H1 (cell line): ENCODE results near the gene TMEM253. TPM values are rescaled to one million over a fixed set of nuclear protein-coding genes. Genes with fewer than 3 reads are reported as not detected.

Experiments used
- CTCF ChIA-PET: fragments of 300-600 bp; sonication (Branson Sonifier 250); formaldehyde crosslinking; loops from one replicate; lab custom pipeline; 2021; ENCODE audit not compliant: partially characterized antibody; lab: Charles Lee
- POLR2A ChIA-PET: fragments of 300-600 bp; sonication (Branson Sonifier 250); formaldehyde crosslinking; loops from one replicate; lab custom pipeline; 2021; ENCODE audit warnings: inconsistent platforms; ENCODE audit not compliant: partially characterized antibody; lab: Charles Lee
- DNase-seq, 2 experiments: peaks; one replicate each; pipeline versions ENCODE4 v3.0.0 to v3.0.0-alpha.2; 2010 to 2022; ENCODE audit warnings: low spot score in 2 of 2, low read depth in 1 of 2, mixed read lengths in 1 of 2
- FAIRE-seq: peaks from 2 replicates; lab custom pipeline; 2011; peaks lifted over from hg19 to GRCh38; lab: Jason Lieb, UNC
- H2AFZ ChIP-seq: 2 replicates; pipeline ENCODE4 v1.8.1; 2012; ENCODE audit warnings: low read length, inconsistent platforms
- H2AK5ac ChIP-seq: 2 replicates; pipeline ENCODE4 v1.6.1; 2013; ENCODE audit warnings: low read depth, low read length
- H2BK120ac ChIP-seq: replicated peaks from 2 replicates; pipeline ENCODE3; 2013; ENCODE audit warnings: low read depth, low read length, inconsistent platforms
- H2BK12ac ChIP-seq: 2 replicates; pipeline ENCODE4 v1.6.1; 2013; ENCODE audit warnings: low read depth, low read length
- H2BK15ac ChIP-seq: 2 replicates; pipeline ENCODE4 v1.6.1; 2013; ENCODE audit warnings: low read length
- H2BK20ac ChIP-seq: 2 replicates; pipeline ENCODE4 v1.6.1; 2013; ENCODE audit warnings: low read length
- H2BK5ac ChIP-seq: 2 replicates; pipeline ENCODE4 v1.6.1; 2013; ENCODE audit warnings: low read depth, low read length
- H3K14ac ChIP-seq: 2 replicates; pipeline ENCODE4 v1.6.1; 2013; ENCODE audit warnings: inconsistent platforms; ENCODE audit not compliant: insufficient read length
- H3K18ac ChIP-seq: 2 replicates; pipeline ENCODE4 v1.6.1; 2013; ENCODE audit warnings: low read length; ENCODE audit errors: extremely low read depth
- H3K23ac ChIP-seq: 2 replicates; pipeline ENCODE4 v1.6.1; 2013; ENCODE audit warnings: inconsistent platforms; ENCODE audit not compliant: insufficient read length
- H3K23me2 ChIP-seq: 2 replicates; pipeline ENCODE4 v1.6.1; 2013; ENCODE audit warnings: low read depth, low read length
- H3K27ac ChIP-seq: 2 replicates; pipeline ENCODE4 v1.6.1; 2011; ENCODE audit warnings: low read depth, low read length, inconsistent platforms
- H3K27me3 ChIP-seq, 4 experiments: replicated peaks in 1 of 4; 1 replicate in 1 of 4; 2 replicates in 3 of 4; pipeline versions ENCODE4 v1.6.1 to v1.8.1; 2011 to 2013; ENCODE audit warnings: low read length in 3 of 4, mild to moderate bottlenecking in 3 of 4, inconsistent platforms in 2 of 4, mixed read lengths in 2 of 4, moderate library complexity in 1 of 4; ENCODE audit not compliant: control insufficient read depth in 3 of 4, insufficient read depth in 3 of 4; ENCODE audit errors: extremely low read depth in 1 of 4
- H3K36me3 ChIP-seq, 4 experiments: 2 replicates each; pipeline versions ENCODE4 v1.6.1 to v1.8.1; 2011 to 2013; ENCODE audit warnings: mild to moderate bottlenecking in 4 of 4, low read length in 3 of 4, moderate library complexity in 2 of 4, control low read depth in 1 of 4, inconsistent platforms in 1 of 4; ENCODE audit not compliant: insufficient read depth in 4 of 4, control insufficient read depth in 2 of 4
- H3K4ac ChIP-seq: replicated peaks from 2 replicates; pipeline ENCODE3; 2013; ENCODE audit warnings: low read length, low read depth, mixed read lengths, inconsistent platforms; ENCODE audit not compliant: insufficient read length
- H3K4me1 ChIP-seq, 4 experiments: replicated peaks in 1 of 4; 1 replicate in 1 of 4; 2 replicates in 3 of 4; pipeline versions ENCODE4 v1.6.1 to v1.8.1; 2011 to 2013; ENCODE audit warnings: low read length in 3 of 4, inconsistent platforms in 2 of 4, mixed read lengths in 1 of 4; ENCODE audit not compliant: insufficient read depth in 4 of 4, control insufficient read depth in 3 of 4
- H3K4me2 ChIP-seq, 2 experiments: 2 replicates each; pipeline versions ENCODE4 v1.6.1 to v1.8.1; 2011 to 2013; ENCODE audit warnings: low read depth in 2 of 2, low read length in 2 of 2, control low read depth in 1 of 2, inconsistent platforms in 1 of 2, mild to moderate bottlenecking in 1 of 2; ENCODE audit not compliant: insufficient read depth in 1 of 2
- H3K4me3 ChIP-seq, 4 experiments: fragments of 200-600, 300-600 bp in 1 of 4; sonication (generic), shearing (Covaris generic), sonication (Bioruptor Twin) in 1 of 4; 2 replicates each; pipeline versions ENCODE4 v1.5.1 to v1.8.1; 2011 to 2016; ENCODE audit warnings: low read length in 4 of 4, low read depth in 3 of 4, control low read depth in 2 of 4, inconsistent platforms in 2 of 4, mild to moderate bottlenecking in 2 of 4, mixed read lengths in 1 of 4, moderate library complexity in 1 of 4; ENCODE audit not compliant: insufficient read depth in 2 of 4; ENCODE audit errors: extremely low read depth in 1 of 4
- H3K56ac ChIP-seq: replicated peaks from 2 replicates; pipeline ENCODE3; 2013; ENCODE audit warnings: low read depth, mild to moderate bottlenecking, mixed read lengths, low read length, inconsistent platforms; ENCODE audit not compliant: insufficient read length
- H3K79me1 ChIP-seq: 2 replicates; pipeline ENCODE4 v1.6.1; 2013; ENCODE audit warnings: low read depth, low read length, control low read depth
- H3K79me2 ChIP-seq, 2 experiments: 2 replicates each; pipeline versions ENCODE4 v1.6.1 to v1.8.1; 2012 to 2013; ENCODE audit warnings: low read length in 2 of 2, mild to moderate bottlenecking in 2 of 2, inconsistent platforms in 1 of 2; ENCODE audit not compliant: insufficient read depth in 2 of 2, control insufficient read depth in 1 of 2
- H3K9ac ChIP-seq, 4 experiments: replicated peaks in 1 of 4; 1 replicate in 1 of 4; 2 replicates in 3 of 4; pipeline versions ENCODE4 v1.6.1 to v1.8.1; 2011 to 2013; ENCODE audit warnings: low read depth in 3 of 4, low read length in 3 of 4, control low read depth in 2 of 4, mild to moderate bottlenecking in 2 of 4, moderate library complexity in 2 of 4, inconsistent platforms in 1 of 4; ENCODE audit errors: extremely low read depth in 1 of 4
- H3K9me3 ChIP-seq, 2 experiments: 2 replicates each; pipeline versions ENCODE4 v1.6.1 to v1.8.1; 2012 to 2013; ENCODE audit warnings: mild to moderate bottlenecking in 2 of 2, moderate library complexity in 2 of 2, control low read depth in 1 of 2, inconsistent platforms in 1 of 2, low read depth in 1 of 2, low read length in 1 of 2, mixed read lengths in 1 of 2; ENCODE audit not compliant: insufficient read depth in 2 of 2
- H4K20me1 ChIP-seq, 2 experiments: replicated peaks in 1 of 2; 2 replicates each; pipeline versions ENCODE3 to v1.8.1; 2011 to 2013; ENCODE audit warnings: inconsistent platforms in 2 of 2, low read length in 2 of 2, mild to moderate bottlenecking in 1 of 2; ENCODE audit not compliant: insufficient read depth in 2 of 2, control insufficient read depth in 1 of 2
- H4K5ac ChIP-seq: 2 replicates; pipeline ENCODE4 v1.6.1; 2013; ENCODE audit warnings: low read length, low read depth, mixed read lengths, inconsistent platforms; ENCODE audit not compliant: insufficient read length
- H4K8ac ChIP-seq: 2 replicates; pipeline ENCODE4 v1.8.0; 2013; ENCODE audit warnings: mild to moderate bottlenecking, moderate library complexity, low read length, inconsistent platforms; ENCODE audit not compliant: insufficient read depth; ENCODE audit errors: extremely low read depth
- H4K91ac ChIP-seq: replicated peaks from 2 replicates; pipeline ENCODE3; 2013; ENCODE audit warnings: low read length, mixed read lengths, inconsistent platforms; ENCODE audit not compliant: insufficient read length
- ATF3 ChIP-seq: IDR thresholded peaks from 2 replicates; pipeline ENCODE4 v1.6.1; 2011; ENCODE audit warnings: low read depth, mild to moderate bottlenecking, low read length; ENCODE audit not compliant: insufficient read depth
- CBX5 ChIP-seq: fragments of 300-800, 300-1000 bp; sonication (generic); IDR thresholded peaks from 2 replicates; pipeline ENCODE4 v1.7.1; 2016; ENCODE audit warnings: antibody characterized with exemption, low read length, low read depth
- CTCF ChIP-seq, 3 experiments: IDR thresholded peaks; 1 replicate in 2 of 3; 2 replicates in 1 of 3; pipeline versions ENCODE4 v1.5.1 to v1.6.1; 2011; ENCODE audit warnings: low read length in 3 of 3, mild to moderate bottlenecking in 3 of 3, inconsistent platforms in 2 of 3, low read depth in 1 of 3, moderate library complexity in 1 of 3; ENCODE audit not compliant: insufficient read depth in 1 of 3; ENCODE audit errors: control extremely low read depth in 1 of 3
- SRF ChIP-seq: IDR thresholded peaks from 2 replicates; pipeline ENCODE4 v1.6.1; 2011; ENCODE audit warnings: mild to moderate bottlenecking, low read depth, low read length, moderate library complexity
- TBP ChIP-seq: IDR thresholded peaks from 2 replicates; pipeline ENCODE4 v1.6.1; 2011; ENCODE audit warnings: low read depth, low read length, improper control_type of control experiment
- ZNF274 ChIP-seq: IDR thresholded peaks from 2 replicates; pipeline ENCODE4 v1.7.0; 2012; ENCODE audit warnings: low read length, borderline replicate concordance; ENCODE audit errors: extremely low read depth
- WGBS, 2 experiments: shearing (Covaris generic) in 1 of 2; methylation state at CpG; one replicate each; pipeline versions ENCODE4 v1.1.6 to v1.1.7; 2013 to 2015; ENCODE audit warnings: low lambda C conversion rate in 2 of 2, mixed read lengths in 2 of 2, inconsistent platforms in 1 of 2, low coverage in 1 of 2, missing lambda C conversion rate in 1 of 2; ENCODE audit not compliant: insufficient replicate concordance in 2 of 2, insufficient coverage in 1 of 2, insufficient read length in 1 of 2; ENCODE audit errors: extremely low coverage in 1 of 2, missing lambda C conversion rate in 1 of 2; 5-methylcytosine and 5-hydroxymethylcytosine counted together
- polyA plus RNA-seq, 7 experiments: library from polyadenylated mRNA; depleted of rRNA in 3 of 7; stranded (reverse) in 5 of 7; unstranded in 2 of 7; fragments of >200 nt in 5 of 7; fragments of 200-250 nt in 2 of 7; gene quantifications; 1 replicate in 5 of 7; 2 replicates in 1 of 7; 4 replicates in 1 of 7; pipeline versions ENCODE4 v1.2.1 to v1.2.3, GENCODE V29; 2011 to 2013; ENCODE audit warnings: missing spikeins in 2 of 7, mixed read lengths in 2 of 7
- total RNA-seq: library from RNA; stranded (reverse); fragmentation: NEBNext Ultra II Directional; extraction: Animal tissue kit (Norgen Biotek cat#: 25700); gene quantifications from 2 replicates; pipeline ENCODE4 v1.2.1, GENCODE V29; 2021

Gene TMEM253
- total and polyA plus RNA-seq, 2 of the 8 experiments (the other 6 are each of a cell fraction or from before 2014, with no cell fraction given), result 1.9 to 2.2 TPM

DNA sequence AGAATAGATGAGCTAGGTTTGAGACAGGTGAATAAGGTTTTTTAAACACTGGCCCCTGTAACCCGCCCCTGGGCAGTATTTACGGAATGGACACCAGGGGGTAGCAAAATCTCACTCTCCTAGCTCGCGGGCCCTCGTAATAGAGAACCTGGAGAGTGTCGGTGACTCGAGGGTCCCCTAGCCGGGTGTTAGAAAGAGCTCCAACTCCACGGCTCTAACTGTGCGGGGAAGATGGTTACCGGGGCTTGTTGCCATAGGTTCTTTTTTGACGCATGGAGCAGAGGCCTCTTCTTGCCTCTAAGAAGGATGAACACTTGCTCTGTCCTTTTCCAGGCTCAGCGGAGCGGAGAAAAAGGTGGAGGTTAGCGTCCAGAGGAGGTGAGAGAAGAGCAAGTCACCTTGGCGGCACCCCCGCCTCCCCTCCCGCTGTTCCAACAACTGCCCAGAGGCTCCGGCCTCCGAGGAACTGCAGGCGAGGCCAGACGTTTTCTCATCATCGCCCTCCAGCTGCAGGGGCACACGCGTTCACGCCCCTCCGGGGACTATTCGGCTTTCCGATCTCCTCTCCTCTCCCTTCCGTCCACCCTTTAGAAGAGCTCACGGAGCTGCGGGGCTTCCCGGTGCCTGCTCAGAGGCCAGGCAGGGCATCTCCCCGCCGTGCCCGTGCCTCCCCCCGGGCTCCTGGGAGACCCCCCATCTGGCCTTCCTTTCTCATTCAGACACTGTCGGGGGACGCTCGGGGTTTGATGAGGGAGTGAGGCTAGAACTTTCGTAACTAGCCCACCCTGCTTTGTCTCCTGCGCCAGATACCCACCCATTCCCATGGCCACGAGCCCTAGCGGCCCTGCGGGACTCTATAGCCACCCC is 32.1 kb upstream of the TMEM253 start:
- ChIA-PET POLR2A (interaction anchor here (0.8 to 7.4 kb wide), 10 partner anchors 10 to 71 kb away, joined by 3 to 148 read pairs (median 6); partner anchors contain the start of genes RNASE8 and ZNF219), CTCF (interaction anchor here (0.6 to 5.3 kb wide), 26 partner anchors 12 to 494 kb away, joined by 3 to 102 read pairs (median 4); partner anchors contain the start of genes RNASE7, RNASE8, TMEM253 and ZNF219)
- Histone ChIP-seq H2BK5ac (no peak overlapping the region), H3K79me2 (peaks cover 0 to 13% of the 10 kb centered on the region in 2 experiments; a peak in 2 of 4 replicates), H2BK12ac (peak overlapping the region; percentile 71; the same call in 1 of the 2 replicates), H3K4me1 (peaks cover 3 to 14% (median 8%) of the 10 kb centered on the region in 4 experiments), H3K27ac (no peak overlapping the region), H2AFZ (peak overlapping the region; percentile 1; the same call in 1 of the 2 replicates), H3K18ac (peak overlapping the region; percentile 83), H4K91ac (peak overlapping the region; percentile 29), H4K8ac (no peak overlapping the region), H3K4ac (no peak overlapping the region), H2BK20ac (no peak overlapping the region), H2BK120ac (no peak overlapping the region), H3K4me3 (peak overlapping the region; percentile 52 to 98 (median 82)), H3K23ac (peak overlapping the region; percentile 52), H4K5ac (peak overlapping the region; percentile 54), H4K20me1 (peaks cover 0 to 2% of the 10 kb centered on the region in 2 experiments), H3K9me3 (no peaks in the 10 kb centered on the region), H3K23me2 (peaks cover 25% of the 10 kb centered on the region; the same call in 1 of the 2 replicates), H3K4me2 (peak overlapping the region; percentile 94 to 96), H2BK15ac (no peak overlapping the region; the same call in 1 of the 2 replicates), H3K79me1 (no peaks in the 10 kb centered on the region), H2AK5ac (no peak overlapping the region), H3K14ac (no peak overlapping the region), H3K9ac (peak overlapping the region in 3 of 4 experiments; percentile 39 to 69 (median 66); a peak in 5 of 7 replicates), H3K27me3 (peaks cover 0 to 4% (median 0%) of the 10 kb centered on the region in 4 experiments; a peak in 3 of 7 replicates), H3K56ac (peak overlapping the region; percentile 34), H3K36me3 (peaks cover 1 to 9% (median 4%) of the 10 kb centered on the region in 4 experiments; a peak in 5 of 8 replicates)
- 3% methylated on average over 39 of the region's 45 CpGs; no CpG with 5 or more reads in 1 of the 2 experiments for WGBS, 2 experiments
- peak in 1 of 2 experiments; percentile 67 for DNase-seq
- FAIRE-seq, result no peak
- no peak for TF ChIP-seq CBX5
- TF ChIP-seq SRF, result no peak
- TF ChIP-seq ZNF274, result no peak
- no peak for TF ChIP-seq ATF3
- no peak for TF ChIP-seq TBP
- peak; percentile 36 to 66 (median 52) for TF ChIP-seq CTCF (IDR thresholded peaks at IDR 0.05; ENCODE audit: control extremely low read depth in 1 of 3, insufficient read depth in 1 of 3, low read depth in 1 of 3, low read length in 3 of 3)
